Stimulated activated memory B cell treated with anti-CD40 and anti-IgM and Interleukin-4, amounts not matched to agents 10 μg/mL and 1 μg/mL and 100 μg/mL, for 72 hours (primary cell): ENCODE measurements around the gene WWOX.

Experiments used
- ATAC-seq: fragments of 150-1000 bp; cut with Tn5 transposase; 2 replicates; pipeline ENCODE4 v1.10.0; 2021
- H3K27ac Mint-ChIP-seq: one replicate; pipeline ENCODE4 v1.8.0; 2022; ENCODE audit warnings: mild to moderate bottlenecking, mixed read lengths
- H3K27me3 Mint-ChIP-seq: one replicate; pipeline ENCODE4 v1.8.0; 2022; ENCODE audit warnings: mixed read lengths
- H3K36me3 Mint-ChIP-seq: one replicate; pipeline ENCODE4 v1.8.0; 2022; ENCODE audit warnings: mixed read lengths
- H3K4me1 Mint-ChIP-seq: one replicate; pipeline ENCODE4 v1.8.0; 2022; ENCODE audit warnings: mixed read lengths
- H3K4me3 Mint-ChIP-seq: one replicate; pipeline ENCODE4 v1.8.0; 2022; ENCODE audit warnings: mild to moderate bottlenecking, moderate library complexity, mixed read lengths
- H3K9me3 Mint-ChIP-seq: one replicate; pipeline ENCODE4 v1.8.0; 2022; ENCODE audit warnings: mixed read lengths

WWOX gene

DNA sequence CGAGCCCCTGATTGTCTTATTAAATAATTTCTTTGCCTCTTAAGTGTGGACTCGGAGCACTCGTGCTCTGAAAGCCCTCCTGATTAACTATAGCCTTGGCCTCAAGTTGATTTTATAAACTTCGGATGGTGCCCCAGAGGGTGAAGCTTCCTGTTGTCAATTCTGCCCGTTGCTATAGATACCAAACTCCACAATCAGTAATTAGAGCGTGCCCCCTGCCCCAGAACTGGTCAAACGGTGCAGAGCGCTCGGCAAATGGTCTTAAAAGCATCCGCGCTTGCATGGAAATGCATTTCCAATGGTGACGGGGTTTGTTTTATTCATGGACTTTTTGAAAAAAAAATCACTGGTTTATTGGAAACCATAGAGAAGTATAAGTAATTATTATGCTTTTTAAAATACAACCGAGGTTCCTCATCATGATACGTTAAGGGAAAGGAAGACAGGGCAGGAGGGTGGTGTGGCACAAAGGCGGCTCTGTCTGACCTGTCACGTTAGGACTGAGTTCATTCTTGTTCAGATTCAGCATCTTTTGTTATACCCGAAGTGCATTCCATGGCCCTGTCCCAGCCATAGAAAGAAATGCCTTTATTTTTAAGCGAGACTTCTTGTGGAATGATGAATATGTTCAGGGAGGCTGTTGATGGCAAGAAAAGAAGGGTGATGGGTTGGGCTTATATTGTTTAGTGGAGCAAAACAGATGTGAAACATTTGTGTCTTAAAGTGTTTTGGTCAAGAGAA, 1024.7 kb downstream of the WWOX start:
- H3K27me3 Mint-ChIP-seq = no peaks in the 10 kb centered on the region
- H3K27ac Mint-ChIP-seq = no peak overlapping the region
- H3K4me3 Mint-ChIP-seq = no peak overlapping the region
- no peaks in the 10 kb centered on the region for H3K4me1 Mint-ChIP-seq
- ATAC-seq = no peak
- peaks cover 4% of the 10 kb centered on the region for H3K9me3 Mint-ChIP-seq
- no peaks in the 10 kb centered on the region for H3K36me3 Mint-ChIP-seq

DNA sequence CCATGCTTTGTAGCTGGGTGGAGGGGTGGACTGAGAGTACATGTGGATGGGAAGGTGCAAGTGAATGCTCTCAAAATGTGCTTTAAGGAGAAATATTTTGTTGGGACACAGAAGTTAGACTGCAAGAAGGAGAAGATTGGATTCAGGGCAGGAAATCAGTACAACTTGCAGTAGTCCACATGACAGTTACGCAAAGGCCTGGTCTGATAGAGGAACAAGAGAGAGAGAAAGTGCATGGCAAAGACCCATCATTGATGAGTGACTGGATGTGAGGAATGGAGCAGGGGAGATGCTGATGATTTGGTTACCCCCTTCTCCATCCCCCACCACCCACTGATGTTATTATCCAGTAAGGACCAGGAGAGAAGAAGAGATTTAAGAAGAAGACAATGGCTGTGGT, 1028.3 kb downstream of the WWOX start:
- no peaks in the 10 kb centered on the region for H3K27me3 Mint-ChIP-seq
- no peak overlapping the region for H3K27ac Mint-ChIP-seq
- H3K36me3 Mint-ChIP-seq = no peaks in the 10 kb centered on the region
- no peak overlapping the region for H3K4me3 Mint-ChIP-seq
- no peaks in the 10 kb centered on the region for H3K4me1 Mint-ChIP-seq
- peaks cover 7% of the 10 kb centered on the region for H3K9me3 Mint-ChIP-seq
- no peak for ATAC-seq

DNA sequence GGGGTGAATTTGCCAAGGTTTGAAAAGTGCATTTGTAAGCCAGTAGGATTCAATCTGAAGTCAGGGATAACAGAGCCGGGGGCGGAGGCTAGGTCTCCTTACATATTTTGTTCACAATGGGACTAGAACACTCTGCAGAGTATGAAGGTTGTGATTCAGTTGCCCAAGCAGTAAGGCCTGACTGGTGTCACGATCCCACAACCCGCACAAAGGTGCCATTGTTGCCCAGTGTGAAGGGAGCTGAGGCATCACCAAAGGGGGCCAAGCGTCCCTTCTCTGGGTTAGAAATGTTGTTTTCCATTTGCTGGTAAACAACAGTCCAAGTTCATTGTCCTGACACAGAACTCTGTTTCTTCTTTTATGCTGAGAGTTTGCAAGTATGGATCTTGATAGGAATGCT, 1029.3 kb downstream of the WWOX start:
- Mint-ChIP-seq H3K36me3 (no peaks in the 10 kb centered on the region), H3K4me3 (no peak overlapping the region), H3K4me1 (no peaks in the 10 kb centered on the region), H3K27ac (no peak overlapping the region), H3K9me3 (peaks cover 7% of the 10 kb centered on the region), H3K27me3 (no peaks in the 10 kb centered on the region)
- ATAC-seq = no peak

DNA sequence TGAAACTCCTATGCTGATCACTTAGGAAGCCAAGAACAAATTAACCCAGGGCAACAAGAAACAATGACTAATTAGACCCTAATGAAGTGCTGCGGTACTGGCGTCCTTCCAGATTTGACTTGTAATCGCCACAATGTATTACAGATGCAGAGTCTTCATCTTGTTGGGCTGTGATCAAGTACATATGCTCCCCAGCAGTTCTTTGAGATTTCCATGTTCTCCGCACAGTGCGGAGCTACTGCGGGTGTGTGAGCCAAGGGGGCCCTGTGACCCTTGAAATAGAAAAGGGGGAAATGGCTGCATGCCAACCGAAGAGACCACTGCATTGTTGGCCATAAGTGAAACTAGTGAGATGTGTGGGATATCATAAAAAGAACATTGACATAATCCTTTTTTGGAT, 1031.2 kb downstream of the WWOX start:
- Mint-ChIP-seq H3K27me3 (no peaks in the 10 kb centered on the region), H3K4me1 (no peaks in the 10 kb centered on the region), H3K9me3 (peaks cover 7% of the 10 kb centered on the region), H3K4me3 (no peak overlapping the region), H3K36me3 (no peaks in the 10 kb centered on the region), H3K27ac (no peak overlapping the region)
- ATAC-seq = no peak

DNA sequence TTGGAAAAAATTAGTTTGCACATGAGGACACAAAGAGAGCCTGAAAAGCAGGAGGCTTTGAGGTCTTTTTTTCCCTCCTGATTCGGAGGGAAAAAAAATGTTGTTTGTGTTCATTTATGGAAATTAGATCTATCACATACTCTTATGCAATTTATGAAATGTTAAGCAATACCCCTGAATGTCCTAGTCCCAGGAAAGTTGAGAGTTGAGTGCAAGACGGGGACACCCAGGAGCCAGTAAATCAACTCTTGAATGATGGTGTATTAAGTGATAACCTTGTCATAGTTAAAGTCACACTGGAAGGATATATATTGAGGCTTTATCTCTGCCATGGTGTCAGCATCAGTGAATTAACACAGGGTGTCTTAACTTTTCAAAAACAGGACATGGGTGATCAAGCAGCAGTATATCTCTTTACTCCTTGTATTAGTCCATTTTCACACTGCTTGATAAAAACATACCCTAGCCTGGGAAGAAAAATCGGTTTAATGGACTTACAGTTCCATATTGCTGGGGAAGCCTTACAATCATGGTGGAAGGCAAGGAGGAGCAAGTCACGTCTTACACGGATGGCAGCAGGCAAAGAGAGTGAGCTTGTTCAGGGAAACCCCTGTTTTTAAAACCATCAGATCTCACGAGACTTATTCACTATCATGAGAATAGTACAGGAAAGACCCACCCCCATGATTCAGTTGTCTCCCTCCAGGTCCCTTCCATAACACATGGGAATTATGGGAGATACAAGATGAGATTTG, 1032.0 kb downstream of the WWOX start:
- no peaks in the 10 kb centered on the region for H3K4me1 Mint-ChIP-seq
- no peak for ATAC-seq
- no peaks in the 10 kb centered on the region for H3K27me3 Mint-ChIP-seq
- H3K27ac Mint-ChIP-seq = no peak overlapping the region
- no peak overlapping the region for H3K4me3 Mint-ChIP-seq
- H3K36me3 Mint-ChIP-seq = no peaks in the 10 kb centered on the region
- peaks cover 7% of the 10 kb centered on the region for H3K9me3 Mint-ChIP-seq

DNA sequence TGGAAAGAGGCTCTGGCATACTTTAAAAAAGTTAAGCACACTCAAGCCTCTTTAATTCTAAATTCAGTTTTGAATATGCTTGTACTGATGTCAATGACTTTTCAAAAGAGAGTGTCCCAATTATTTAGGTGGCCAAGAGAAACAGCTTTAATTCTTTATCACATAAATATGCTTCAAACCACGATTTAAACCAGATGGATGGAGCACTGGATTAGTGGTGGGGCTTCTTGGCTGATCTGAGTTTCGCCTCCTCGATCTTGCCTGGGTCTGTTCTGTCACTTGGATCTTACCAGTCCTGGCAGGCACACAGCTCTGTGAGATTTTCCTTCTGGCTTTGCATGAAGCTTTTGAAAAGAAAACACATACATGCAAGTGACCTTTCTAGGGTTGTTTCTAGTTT, 1033.2 kb downstream of the WWOX start:
- Mint-ChIP-seq H3K36me3 (no peaks in the 10 kb centered on the region), H3K4me1 (no peaks in the 10 kb centered on the region), H3K4me3 (no peak overlapping the region), H3K9me3 (peaks cover 7% of the 10 kb centered on the region), H3K27ac (no peak overlapping the region), H3K27me3 (no peaks in the 10 kb centered on the region)
- no peak for ATAC-seq

DNA sequence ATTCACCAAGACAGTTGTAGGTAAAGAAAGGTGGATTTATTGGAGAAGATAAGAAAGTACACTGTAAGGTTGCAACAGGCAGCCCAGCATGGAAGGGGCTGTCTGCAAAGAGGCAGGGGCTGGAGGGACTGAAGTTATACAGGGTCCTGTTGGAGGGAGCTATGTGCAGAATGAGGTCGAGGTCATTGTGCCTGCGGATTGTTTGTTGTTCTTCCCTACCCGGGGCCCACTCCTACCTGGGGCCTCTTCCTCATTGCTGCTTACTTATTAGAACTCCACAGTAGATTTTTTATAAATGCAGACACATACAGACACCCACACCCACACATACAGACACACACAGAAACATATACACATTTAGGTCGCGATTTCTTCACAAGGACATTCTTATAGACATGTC, 1034.8 kb downstream of the WWOX start:
- Mint-ChIP-seq H3K9me3 (peaks cover 7% of the 10 kb centered on the region), H3K4me3 (no peak overlapping the region), H3K36me3 (no peaks in the 10 kb centered on the region), H3K4me1 (no peaks in the 10 kb centered on the region), H3K27ac (no peak overlapping the region), H3K27me3 (no peaks in the 10 kb centered on the region)
- no peak for ATAC-seq

DNA sequence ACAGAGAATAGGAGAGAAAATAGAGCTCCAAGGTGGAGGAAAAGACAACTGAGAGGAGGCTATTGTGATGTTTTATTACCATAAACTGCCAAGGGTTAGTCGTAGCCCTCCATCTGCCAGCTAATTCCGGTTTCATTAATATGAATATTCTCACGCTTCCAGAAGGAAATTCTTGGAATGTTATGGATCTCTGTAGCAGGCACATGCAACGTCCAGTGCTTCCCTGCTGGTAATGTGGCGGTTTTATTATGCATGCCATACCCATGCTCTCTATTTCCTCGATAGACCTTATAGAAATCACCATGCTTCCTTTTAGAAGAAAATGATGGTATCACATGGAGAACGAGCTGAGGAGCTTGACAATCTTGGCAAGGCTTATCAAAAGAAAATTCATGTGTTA, 1037.5 kb downstream of the WWOX start:
- Mint-ChIP-seq H3K36me3 (no peaks in the 10 kb centered on the region), H3K9me3 (peaks cover 2% of the 10 kb centered on the region), H3K4me3 (no peak overlapping the region), H3K27me3 (no peaks in the 10 kb centered on the region), H3K27ac (no peak overlapping the region), H3K4me1 (no peaks in the 10 kb centered on the region)
- ATAC-seq = no peak

DNA sequence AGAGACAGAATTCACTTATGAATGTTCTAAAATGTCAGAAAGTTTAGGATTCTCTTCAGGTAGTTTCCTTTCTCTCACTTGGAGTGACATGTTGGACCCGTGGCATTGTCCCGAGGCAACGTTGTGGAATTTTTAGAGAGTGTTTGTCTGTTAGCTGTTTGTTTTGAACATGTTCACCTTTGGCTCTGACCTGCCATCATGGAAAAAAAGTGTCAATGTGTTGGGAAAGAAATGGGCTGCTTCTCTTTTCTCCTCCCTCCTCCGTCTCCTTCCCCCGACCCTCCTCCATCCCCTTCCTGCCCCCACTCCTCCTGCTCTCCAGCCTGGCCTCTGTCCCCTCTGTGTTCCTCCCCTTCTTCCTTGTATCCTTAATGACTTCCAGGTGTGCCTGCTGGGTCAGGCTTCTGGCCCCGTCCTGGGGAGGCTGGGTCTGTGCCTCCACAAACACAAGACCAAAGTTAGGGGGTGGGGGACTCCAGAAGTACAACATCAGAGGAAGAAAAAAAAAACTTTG, 1038.0 kb downstream of the WWOX start:
- no peaks in the 10 kb centered on the region for H3K36me3 Mint-ChIP-seq
- no peak overlapping the region for H3K4me3 Mint-ChIP-seq
- ATAC-seq = no peak
- H3K27me3 Mint-ChIP-seq = no peaks in the 10 kb centered on the region
- no peak overlapping the region for H3K27ac Mint-ChIP-seq
- no peaks in the 10 kb centered on the region for H3K9me3 Mint-ChIP-seq
- no peaks in the 10 kb centered on the region for H3K4me1 Mint-ChIP-seq

DNA sequence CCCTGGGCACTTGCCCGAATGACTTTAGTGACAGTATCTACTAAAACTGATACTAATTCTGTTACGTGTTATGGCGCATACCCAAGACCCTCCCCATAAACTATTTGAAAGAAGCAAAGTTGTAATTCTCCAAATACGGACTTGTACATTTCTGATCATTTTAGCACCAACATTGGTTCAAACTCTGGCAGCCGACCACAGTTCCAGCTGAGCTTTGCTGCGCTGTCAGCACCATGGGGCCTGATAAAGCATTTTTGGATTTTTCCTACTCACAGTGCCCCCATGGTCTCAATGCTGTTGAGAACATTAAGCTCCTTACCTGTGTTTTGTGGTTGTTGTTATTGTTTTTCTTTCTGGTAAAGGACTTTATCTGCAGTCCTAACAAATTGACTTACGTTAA, 1040.3 kb downstream of the WWOX start:
- no peak overlapping the region for H3K4me3 Mint-ChIP-seq
- no peaks in the 10 kb centered on the region for H3K4me1 Mint-ChIP-seq
- H3K27ac Mint-ChIP-seq = no peak overlapping the region
- no peaks in the 10 kb centered on the region for H3K36me3 Mint-ChIP-seq
- no peaks in the 10 kb centered on the region for H3K27me3 Mint-ChIP-seq
- ATAC-seq = no peak
- no peaks in the 10 kb centered on the region for H3K9me3 Mint-ChIP-seq

DNA sequence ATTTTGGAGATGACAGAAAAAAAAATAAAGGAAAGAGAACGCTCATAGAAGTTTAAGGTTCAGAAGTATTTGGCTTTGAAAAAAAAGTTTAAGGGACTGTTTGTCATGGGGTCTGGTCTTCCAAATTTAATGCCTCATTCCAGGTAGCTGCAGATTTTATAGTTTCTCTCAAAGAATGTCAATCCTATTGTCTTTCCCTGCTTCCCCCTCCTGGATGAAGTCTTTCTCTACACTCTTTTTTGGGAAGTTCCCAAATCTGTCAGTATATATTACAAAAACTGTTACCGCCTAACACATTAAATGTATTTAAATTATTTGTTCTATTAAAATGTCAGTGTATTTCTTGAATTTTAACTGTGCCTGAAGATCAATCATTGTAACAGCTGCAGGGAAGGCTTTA, 1043.6 kb downstream of the WWOX start:
- Mint-ChIP-seq H3K9me3 (no peaks in the 10 kb centered on the region), H3K27ac (no peak overlapping the region), H3K4me1 (no peaks in the 10 kb centered on the region), H3K27me3 (no peaks in the 10 kb centered on the region), H3K4me3 (no peak overlapping the region), H3K36me3 (no peaks in the 10 kb centered on the region)
- ATAC-seq = no peak

DNA sequence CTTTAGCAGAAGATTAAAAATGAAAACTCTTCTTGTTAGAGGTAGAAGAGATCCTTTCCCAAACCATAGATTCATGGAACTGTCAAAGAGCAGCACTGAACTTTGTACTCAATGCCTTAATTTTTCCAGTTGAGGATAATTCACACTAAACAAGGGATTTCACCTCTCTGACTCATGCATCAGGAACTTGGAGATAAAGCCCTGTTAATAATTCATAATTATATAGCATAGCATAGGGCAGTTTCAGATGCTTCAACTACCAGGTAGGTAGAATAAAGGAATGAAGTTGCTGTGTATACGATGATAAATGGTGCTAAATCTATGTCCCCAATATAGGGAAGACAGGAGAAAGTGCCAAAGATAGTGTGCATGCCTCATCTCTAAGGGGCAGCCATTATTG, 1050.7 kb downstream of the WWOX start:
- Mint-ChIP-seq H3K36me3 (no peaks in the 10 kb centered on the region), H3K4me1 (no peaks in the 10 kb centered on the region), H3K9me3 (no peaks in the 10 kb centered on the region), H3K4me3 (no peak overlapping the region), H3K27me3 (no peaks in the 10 kb centered on the region), H3K27ac (no peak overlapping the region)
- ATAC-seq = no peak

DNA sequence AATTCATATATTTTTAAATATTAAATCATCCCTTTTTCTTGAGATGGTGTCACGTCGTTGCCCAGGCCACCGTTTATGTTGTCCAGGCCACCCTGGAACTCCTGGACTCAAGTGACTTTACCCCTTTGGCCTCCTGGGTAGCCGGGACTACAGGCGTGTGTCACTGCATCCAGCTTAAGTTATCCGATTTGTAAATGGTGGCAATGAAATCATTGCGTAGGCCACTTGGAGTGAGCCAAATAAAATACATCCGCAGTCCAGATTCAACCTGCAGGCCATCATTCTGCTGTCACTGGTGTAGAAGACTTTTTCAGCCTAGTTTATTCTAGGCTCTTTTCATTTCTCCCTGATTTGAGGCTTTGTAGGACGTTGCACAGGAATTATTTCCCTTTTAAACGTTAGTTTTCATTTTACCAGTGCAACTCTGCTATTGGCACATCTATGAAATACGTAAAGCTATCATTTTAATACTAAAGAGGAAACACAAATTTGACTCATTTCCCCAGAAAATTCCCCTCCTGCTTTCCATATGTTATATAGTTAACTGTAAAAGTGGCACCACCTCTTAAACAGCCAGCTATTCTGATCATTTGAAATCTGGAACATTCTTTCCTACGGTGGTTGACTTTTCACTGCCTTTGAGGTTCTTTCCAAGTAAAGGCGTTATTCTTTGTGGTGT, 1051.3 kb downstream of the WWOX start:
- no peak overlapping the region for H3K4me3 Mint-ChIP-seq
- no peak overlapping the region for H3K27ac Mint-ChIP-seq
- no peak for ATAC-seq
- no peaks in the 10 kb centered on the region for H3K27me3 Mint-ChIP-seq
- no peaks in the 10 kb centered on the region for H3K36me3 Mint-ChIP-seq
- H3K9me3 Mint-ChIP-seq = no peaks in the 10 kb centered on the region
- H3K4me1 Mint-ChIP-seq = no peaks in the 10 kb centered on the region

DNA sequence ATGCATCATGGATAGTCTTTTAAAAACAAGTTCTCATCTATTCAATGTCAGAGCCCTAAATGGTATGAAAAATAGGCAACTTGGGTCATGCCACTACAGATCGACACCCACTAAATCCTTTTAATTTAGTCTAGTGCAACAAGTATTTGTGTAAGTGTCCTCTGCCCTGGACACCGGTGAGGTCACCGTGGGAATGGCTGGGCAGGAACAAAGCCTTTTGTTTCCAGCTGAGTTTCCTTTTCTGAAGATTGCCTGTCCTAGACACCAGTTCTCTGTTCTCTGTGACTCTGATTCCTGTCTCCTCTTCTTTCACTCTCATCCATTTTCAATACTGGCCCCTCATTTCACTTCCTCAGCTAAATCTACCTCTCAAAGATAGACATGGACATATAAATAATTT, 1054.6 kb downstream of the WWOX start:
- Mint-ChIP-seq H3K36me3 (no peaks in the 10 kb centered on the region), H3K27me3 (peaks cover 9% of the 10 kb centered on the region), H3K27ac (no peak overlapping the region), H3K9me3 (no peaks in the 10 kb centered on the region), H3K4me1 (no peaks in the 10 kb centered on the region), H3K4me3 (no peak overlapping the region)
- ATAC-seq = no peak

DNA sequence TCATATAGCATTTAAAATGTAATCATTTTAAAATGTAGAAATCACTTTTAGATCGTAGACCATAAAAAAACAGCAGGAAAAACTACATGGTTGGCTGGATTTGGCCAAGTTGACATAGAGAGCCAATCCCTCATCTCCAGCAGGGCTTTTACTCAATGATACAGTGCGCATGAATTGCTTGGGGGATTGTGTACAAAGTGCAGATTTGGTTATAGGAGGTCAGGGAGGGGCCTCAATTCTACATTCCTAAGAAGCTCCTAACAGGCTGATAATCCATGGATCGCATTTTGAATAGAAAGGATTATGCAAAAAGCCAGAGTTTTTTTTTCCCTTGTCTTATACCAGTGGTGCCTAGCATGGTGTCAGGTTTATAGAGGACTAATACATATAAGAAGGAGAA, 1056.0 kb downstream of the WWOX start:
- H3K27ac Mint-ChIP-seq = no peak overlapping the region
- no peaks in the 10 kb centered on the region for H3K4me1 Mint-ChIP-seq
- no peak overlapping the region for H3K4me3 Mint-ChIP-seq
- no peak for ATAC-seq
- peaks cover 9% of the 10 kb centered on the region for H3K27me3 Mint-ChIP-seq
- H3K36me3 Mint-ChIP-seq = no peaks in the 10 kb centered on the region
- H3K9me3 Mint-ChIP-seq = no peaks in the 10 kb centered on the region

DNA sequence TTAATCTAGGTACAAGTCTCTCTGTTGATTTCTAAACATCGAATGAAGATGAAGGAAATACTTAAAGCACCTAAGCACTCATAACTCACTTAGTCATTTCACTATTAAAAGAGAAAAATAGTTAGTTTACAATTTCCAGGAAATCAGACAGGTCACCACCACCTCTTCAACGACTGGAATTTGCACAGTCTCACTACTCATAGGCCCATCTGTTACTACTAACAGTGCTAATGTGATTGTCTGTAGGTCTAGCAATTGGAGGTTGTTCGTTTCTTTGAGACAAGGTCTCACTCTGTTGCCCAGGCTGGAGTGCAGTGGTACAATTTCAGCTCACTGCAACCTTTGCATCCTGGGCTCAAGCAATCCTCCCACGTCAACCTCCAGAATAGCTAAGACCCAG, 1056.5 kb downstream of the WWOX start:
- no peaks in the 10 kb centered on the region for H3K36me3 Mint-ChIP-seq
- H3K4me3 Mint-ChIP-seq = no peak overlapping the region
- peaks cover 9% of the 10 kb centered on the region for H3K27me3 Mint-ChIP-seq
- H3K9me3 Mint-ChIP-seq = no peaks in the 10 kb centered on the region
- H3K4me1 Mint-ChIP-seq = no peaks in the 10 kb centered on the region
- ATAC-seq = no peak
- H3K27ac Mint-ChIP-seq = no peak overlapping the region
